ENCODE measurements around the gene ARRDC5.

Gene ARRDC5

DNA sequence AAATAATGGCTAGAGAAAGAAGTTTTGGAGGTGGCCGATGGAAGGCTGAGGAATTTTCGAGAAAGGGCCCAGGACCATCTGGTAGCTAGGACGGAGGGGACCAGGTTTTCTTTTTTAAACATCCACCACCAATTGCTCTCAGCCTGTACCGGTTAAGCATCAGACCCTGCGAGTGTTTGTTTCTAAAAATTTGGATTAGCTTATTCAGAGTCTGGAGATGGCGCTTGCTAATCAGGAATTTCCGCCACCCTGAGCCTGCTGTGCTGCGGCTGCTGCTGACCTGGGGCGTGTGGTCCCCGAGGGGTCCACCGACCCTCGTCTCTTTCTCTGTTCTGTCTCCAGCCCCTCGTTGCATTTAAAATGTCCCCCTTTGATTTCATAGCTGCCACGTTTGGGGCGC lies 8.6 kb upstream of the ARRDC5 start:
- peak overlapping the region; percentile 3 for H4K8ac ChIP-seq (ENCODE audit: low read length)
- H3K14ac ChIP-seq (ENCODE audit: low read length in 2 of 2), result no peak overlapping the region
- peak overlapping the region; percentile 90 for H3K27ac ChIP-seq (ENCODE audit: low read length, poor library complexity, severe bottlenecking)
- 69% methylated on average over 12 of the region's 15 CpGs for WGBS
- peak overlapping the region; percentile 84 for H2BK120ac ChIP-seq (ENCODE audit: low read depth, low read length)
- H3K9ac ChIP-seq (ENCODE audit: low read length), result peak overlapping the region; percentile 84
- peak overlapping the region; percentile 74 for H3K4me2 ChIP-seq (ENCODE audit: low read length, poor library complexity, severe bottlenecking)
- no peak overlapping the region for H2AFZ ChIP-seq (ENCODE audit: low read depth, low read length)
- peaks cover 44% of the 10 kb centered on the region for H3K4me1 ChIP-seq (ENCODE audit: control insufficient read depth, insufficient read depth, low read depth, low read length)
- H2AK5ac ChIP-seq (ENCODE audit: low read length, severe bottlenecking), result peak overlapping the region; percentile 25
- no peaks in the 10 kb centered on the region for H3K9me3 ChIP-seq (ENCODE audit: control insufficient read depth, low read length)
- H2BK12ac ChIP-seq (ENCODE audit: low read length in 2 of 2), result peak overlapping the region in 1 of 2 experiments; percentile 12
- H4K91ac ChIP-seq (ENCODE audit: low read length), result peak overlapping the region; percentile 91
- no peak overlapping the region for H3K23ac ChIP-seq (ENCODE audit: low read length in 2 of 2)
- no peak overlapping the region for H2BK15ac ChIP-seq (ENCODE audit: low read depth, poor library complexity, severe bottlenecking)
- peaks cover 0 to 3% of the 10 kb centered on the region in 2 experiments for H3K27me3 ChIP-seq (ENCODE audit: control insufficient read depth in 1 of 2, insufficient read depth in 1 of 2, low read length in 2 of 2)
- peak; percentile 42 for DNase-seq
- peak overlapping the region; percentile 10 to 97 for H3K4ac ChIP-seq (ENCODE audit: low read depth in 1 of 2, low read length in 2 of 2)
- no peaks in the 10 kb centered on the region for H3K79me1 ChIP-seq (replicated peaks; ENCODE audit: low read length, poor library complexity, severe bottlenecking)
- peaks cover 0 to 7% of the 10 kb centered on the region in 2 experiments for H3K36me3 ChIP-seq (ENCODE audit: control insufficient read depth in 1 of 2, insufficient read depth in 2 of 2, low read depth in 1 of 2, low read length in 2 of 2)
- H2BK5ac ChIP-seq (ENCODE audit: low read depth, low read length, poor library complexity, severe bottlenecking), result peak overlapping the region; percentile 75
- H3K4me3 ChIP-seq (ENCODE audit: insufficient read depth in 1 of 2, low read depth in 1 of 2, low read length in 2 of 2), result peak overlapping the region; percentile 18 to 77
- peak overlapping the region; percentile 52 to 58 for H3K18ac ChIP-seq (ENCODE audit: low read depth in 1 of 2, low read length in 2 of 2)

DNA sequence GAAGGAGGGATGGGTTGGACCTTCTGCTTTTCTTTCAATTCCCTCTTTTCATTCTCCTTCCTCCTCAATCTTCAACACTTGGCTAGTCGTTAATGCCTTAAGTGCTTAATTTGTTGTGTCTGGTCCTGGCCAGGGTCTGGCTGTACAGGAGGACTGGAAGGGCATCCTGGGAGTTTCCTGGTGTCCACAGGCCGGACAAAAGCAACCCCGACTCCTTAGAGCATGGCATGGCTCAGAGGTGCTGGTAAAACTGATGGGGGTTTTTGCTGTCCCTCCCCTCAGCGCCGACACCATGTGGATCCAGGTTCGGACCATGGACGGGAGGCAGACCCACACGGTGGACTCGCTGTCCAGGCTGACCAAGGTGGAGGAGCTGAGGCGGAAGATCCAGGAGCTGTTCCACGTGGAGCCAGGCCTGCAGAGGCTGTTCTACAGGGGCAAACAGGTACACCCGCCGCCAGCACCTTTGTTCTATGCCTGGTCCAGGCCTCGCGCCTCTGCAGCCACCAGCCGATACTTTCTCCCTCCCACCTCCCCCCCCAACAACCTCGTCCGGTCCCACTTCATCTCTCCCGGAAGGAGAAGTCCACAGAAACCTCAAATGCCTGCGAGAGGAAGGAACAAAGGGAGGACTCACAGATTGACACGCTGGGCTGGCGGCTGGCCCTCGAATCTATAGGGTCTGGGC lies 8.0 kb upstream of the ARRDC5 start:
- H4K8ac ChIP-seq (ENCODE audit: low read length), result peak overlapping the region; percentile 95
- peak overlapping the region; percentile 76 to 88 for H2BK12ac ChIP-seq (ENCODE audit: low read length in 2 of 2)
- no peaks in the 10 kb centered on the region for H3K79me1 ChIP-seq (replicated peaks; ENCODE audit: low read length, poor library complexity, severe bottlenecking)
- H3K14ac ChIP-seq (ENCODE audit: low read length in 2 of 2), result peak overlapping the region in 1 of 2 experiments; percentile 91
- peaks cover 44% of the 10 kb centered on the region for H3K4me1 ChIP-seq (ENCODE audit: control insufficient read depth, insufficient read depth, low read depth, low read length)
- peak overlapping the region; percentile 78 for H2BK120ac ChIP-seq (ENCODE audit: low read depth, low read length)
- no peaks in the 10 kb centered on the region for H3K9me3 ChIP-seq (ENCODE audit: control insufficient read depth, low read length)
- peaks cover 0 to 3% of the 10 kb centered on the region in 2 experiments for H3K27me3 ChIP-seq (ENCODE audit: control insufficient read depth in 1 of 2, insufficient read depth in 1 of 2, low read length in 2 of 2)
- peak overlapping the region in 1 of 2 experiments; percentile 47 for H3K23ac ChIP-seq (ENCODE audit: low read length in 2 of 2)
- peak overlapping the region; percentile 76 to 97 for H3K4ac ChIP-seq (ENCODE audit: low read depth in 1 of 2, low read length in 2 of 2)
- H2BK5ac ChIP-seq (ENCODE audit: low read depth, low read length, poor library complexity, severe bottlenecking), result peak overlapping the region; percentile 74
- peak overlapping the region; percentile 54 for H2AK5ac ChIP-seq (ENCODE audit: low read length, severe bottlenecking)
- H2BK15ac ChIP-seq (ENCODE audit: low read depth, poor library complexity, severe bottlenecking), result peak overlapping the region; percentile 82
- peak overlapping the region; percentile 84 for H3K9ac ChIP-seq (ENCODE audit: low read length)
- peak overlapping the region; percentile 90 for H3K27ac ChIP-seq (ENCODE audit: low read length, poor library complexity, severe bottlenecking)
- H3K4me2 ChIP-seq (ENCODE audit: low read length, poor library complexity, severe bottlenecking), result peak overlapping the region; percentile 74
- peak overlapping the region; percentile 24 for H2AFZ ChIP-seq (ENCODE audit: low read depth, low read length)
- 26% methylated on average over 23 of the region's 23 CpGs for WGBS
- H3K36me3 ChIP-seq (ENCODE audit: control insufficient read depth in 1 of 2, insufficient read depth in 2 of 2, low read depth in 1 of 2, low read length in 2 of 2), result peaks cover 0 to 5% of the 10 kb centered on the region in 2 experiments
- peak overlapping the region; percentile 37 to 77 for H3K4me3 ChIP-seq (ENCODE audit: insufficient read depth in 1 of 2, low read depth in 1 of 2, low read length in 2 of 2)
- DNase-seq, result peak; percentile 64
- peak overlapping the region; percentile 95 for H4K91ac ChIP-seq (ENCODE audit: low read length)
- peak overlapping the region; percentile 80 to 92 for H3K18ac ChIP-seq (ENCODE audit: low read depth in 1 of 2, low read length in 2 of 2)

DNA sequence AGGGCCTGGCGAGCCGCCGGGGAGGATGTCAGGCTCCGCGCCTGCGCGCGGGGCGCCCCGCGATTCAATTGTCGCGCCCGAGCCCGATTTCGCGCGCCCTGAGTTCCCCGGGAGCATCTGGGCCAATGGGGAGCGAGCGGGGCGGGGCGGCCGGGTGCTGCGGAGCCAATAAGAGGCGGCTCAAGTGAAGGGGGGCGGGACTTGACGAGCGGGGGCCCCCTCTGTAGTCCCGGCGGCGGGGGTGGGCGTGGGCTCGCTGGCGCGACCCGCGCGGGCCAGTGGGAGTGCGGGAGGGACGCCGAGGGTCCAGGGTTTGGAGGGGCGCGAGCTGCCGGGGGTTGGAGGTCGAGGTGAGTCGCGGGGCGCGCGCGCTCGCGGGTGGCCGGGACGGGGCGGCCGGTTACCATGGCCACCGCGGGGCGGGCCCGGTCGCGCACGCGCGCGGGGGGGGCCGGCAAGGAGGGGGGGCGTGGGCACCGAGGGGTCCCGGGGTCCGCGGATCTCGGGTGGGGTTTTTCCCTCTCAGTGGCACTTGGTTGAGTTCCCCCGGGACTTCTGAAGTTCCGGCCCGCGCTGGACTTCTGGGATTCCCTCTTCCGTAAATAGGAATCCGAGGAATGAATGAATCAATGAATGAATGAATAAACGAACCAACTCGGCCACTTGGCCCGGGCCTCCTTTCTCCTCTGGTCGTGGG lies 7.3 kb upstream of the ARRDC5 start:
- no peaks in the 10 kb centered on the region for H3K9me3 ChIP-seq (ENCODE audit: control insufficient read depth, low read length)
- DNase-seq, result peak; percentile 92
- no peak overlapping the region for H3K23ac ChIP-seq (ENCODE audit: low read length in 2 of 2)
- peaks cover 0 to 5% of the 10 kb centered on the region in 2 experiments for H3K36me3 ChIP-seq (ENCODE audit: control insufficient read depth in 1 of 2, insufficient read depth in 2 of 2, low read depth in 1 of 2, low read length in 2 of 2)
- H3K9ac ChIP-seq (ENCODE audit: low read length), result peak overlapping the region; percentile 84
- no peak overlapping the region for H3K14ac ChIP-seq (ENCODE audit: low read length in 2 of 2)
- H3K27me3 ChIP-seq (ENCODE audit: control insufficient read depth in 1 of 2, insufficient read depth in 1 of 2, low read length in 2 of 2), result peaks cover 0 to 3% of the 10 kb centered on the region in 2 experiments
- H3K4ac ChIP-seq (ENCODE audit: low read depth in 1 of 2, low read length in 2 of 2), result peak overlapping the region in 1 of 2 experiments; percentile 76
- H2AK5ac ChIP-seq (ENCODE audit: low read length, severe bottlenecking), result no peak overlapping the region
- peak overlapping the region; percentile 77 to 88 for H3K4me3 ChIP-seq (ENCODE audit: insufficient read depth in 1 of 2, low read depth in 1 of 2, low read length in 2 of 2)
- H2BK12ac ChIP-seq (ENCODE audit: low read length in 2 of 2), result peak overlapping the region in 1 of 2 experiments; percentile 73
- peak overlapping the region; percentile 99 for H3K4me2 ChIP-seq (ENCODE audit: low read length, poor library complexity, severe bottlenecking)
- peak overlapping the region; percentile 26 for H2BK15ac ChIP-seq (ENCODE audit: low read depth, poor library complexity, severe bottlenecking)
- peak overlapping the region; percentile 57 for H4K91ac ChIP-seq (ENCODE audit: low read length)
- peaks cover 41% of the 10 kb centered on the region for H3K4me1 ChIP-seq (ENCODE audit: control insufficient read depth, insufficient read depth, low read depth, low read length)
- no peaks in the 10 kb centered on the region for H3K79me1 ChIP-seq (replicated peaks; ENCODE audit: low read length, poor library complexity, severe bottlenecking)
- peak overlapping the region; percentile 83 for H2AFZ ChIP-seq (ENCODE audit: low read depth, low read length)
- H2BK120ac ChIP-seq (ENCODE audit: low read depth, low read length), result no peak overlapping the region
- under 1% methylated on average over 26 of the region's 85 CpGs for WGBS
- H3K27ac ChIP-seq (ENCODE audit: low read length, poor library complexity, severe bottlenecking), result peak overlapping the region; percentile 90
- H2BK5ac ChIP-seq (ENCODE audit: low read depth, low read length, poor library complexity, severe bottlenecking), result no peak overlapping the region
- no peak overlapping the region for H4K8ac ChIP-seq (ENCODE audit: low read length)
- peak overlapping the region; percentile 80 to 92 for H3K18ac ChIP-seq (ENCODE audit: low read depth in 1 of 2, low read length in 2 of 2)
